Endothelial cell of umbilical vein (primary cell): ENCODE data around the gene INPP5F. TPM values are rescaled to one million over a fixed set of nuclear protein-coding genes. Genes with fewer than 3 reads are reported as not detected.

Experiments
- BruUV-seq: library from RNA; stranded (reverse); fragments of 400-500 nt; replicated peaks from 2 replicates; lab custom pipeline; 2021; lab: Mats Ljungman, UMichigan
- CTCF ChIA-PET: fragments of 300-600, 350-600 bp; sonication (Branson Sonifier 250); formaldehyde crosslinking; loops from one replicate; lab custom pipeline; 2021; ENCODE audit warnings: antibody characterized with exemption, inconsistent platforms; lab: Charles Lee
- POLR2A ChIA-PET: fragments of 300-600, 350-600 bp; sonication (Branson Sonifier 250); formaldehyde crosslinking; loops from one replicate; lab custom pipeline; 2021; ENCODE audit warnings: antibody characterized with exemption, inconsistent platforms; lab: Charles Lee
- DNase-seq: peaks from one replicate; pipeline ENCODE4 v3.0.0-alpha.2; 2011; ENCODE audit warnings: low read depth, low spot score
- FAIRE-seq: peaks from 2 replicates; lab custom pipeline; 2011; peaks lifted over from hg19 to GRCh38; lab: Jason Lieb, UNC
- H2AFZ ChIP-seq: 2 replicates; pipeline ENCODE4 v1.6.0; 2012; ENCODE audit warnings: low read depth, low read length, control low read depth, inconsistent platforms
- H3K27ac ChIP-seq: 2 replicates; pipeline ENCODE4 v1.5.1; 2011; ENCODE audit warnings: low read depth, mild to moderate bottlenecking, control low read depth, low read length, moderate library complexity; ENCODE audit not compliant: insufficient read depth
- H3K27me3 ChIP-seq, 2 experiments: 2 replicates each; pipeline versions ENCODE4 v1.6.0 to v1.6.1; 2011; ENCODE audit warnings: low read length in 2 of 2, mixed read lengths in 1 of 2; ENCODE audit not compliant: control insufficient read depth in 2 of 2, insufficient read depth in 2 of 2
- H3K36me3 ChIP-seq, 2 experiments: 2 replicates in 1 of 2; 3 replicates in 1 of 2; pipeline ENCODE4 v1.5.1; 2011; ENCODE audit warnings: low read length in 2 of 2, mild to moderate bottlenecking in 1 of 2, moderate library complexity in 1 of 2; ENCODE audit not compliant: control insufficient read depth in 2 of 2, insufficient read depth in 2 of 2; ENCODE audit errors: extremely low read depth in 1 of 2
- H3K4me1 ChIP-seq: 3 replicates; pipeline ENCODE4 v1.5.1; 2011; ENCODE audit warnings: mild to moderate bottlenecking, low read length; ENCODE audit not compliant: control insufficient read depth, insufficient read depth; ENCODE audit errors: extremely low read depth
- H3K4me2 ChIP-seq: 2 replicates; pipeline ENCODE4 v1.6.1; 2011; ENCODE audit warnings: low read length, control low read depth, mixed read lengths; ENCODE audit not compliant: insufficient read depth
- H3K4me3 ChIP-seq, 3 experiments: fragments of 200-600 bp in 1 of 3; sonication (generic), shearing (Covaris generic) in 1 of 3; replicated peaks in 1 of 3; 2 replicates each; pipeline ENCODE4 v1.5.1; 2011 to 2016; ENCODE audit warnings: control low read depth in 3 of 3, low read length in 3 of 3, mild to moderate bottlenecking in 2 of 3, inconsistent platforms in 1 of 3, low read depth in 1 of 3, moderate library complexity in 1 of 3; ENCODE audit not compliant: insufficient read depth in 1 of 3
- H3K79me2 ChIP-seq: 2 replicates; pipeline ENCODE4 v1.6.0; 2012; ENCODE audit warnings: low read length, inconsistent platforms; ENCODE audit not compliant: control insufficient read depth, insufficient read depth
- H3K9ac ChIP-seq: replicated peaks from 2 replicates; pipeline ENCODE3; 2011; ENCODE audit warnings: low read length, control low read depth; ENCODE audit not compliant: insufficient read depth; ENCODE audit errors: extremely low read depth
- H3K9me1 ChIP-seq: replicated peaks from 3 replicates; pipeline ENCODE4 v1.6.0; 2011; ENCODE audit warnings: mild to moderate bottlenecking, low read length; ENCODE audit not compliant: control insufficient read depth, insufficient read depth; ENCODE audit errors: extremely low read depth
- H3K9me3 ChIP-seq: replicated peaks from 2 replicates; pipeline ENCODE4 v1.5.1; 2012; ENCODE audit warnings: low read length, inconsistent platforms; ENCODE audit not compliant: control insufficient read depth, insufficient read depth
- H4K20me1 ChIP-seq: replicated peaks from 2 replicates; pipeline ENCODE3; 2011; ENCODE audit warnings: mild to moderate bottlenecking, low read length; ENCODE audit not compliant: control insufficient read depth, insufficient read depth; ENCODE audit errors: extremely low read depth
- CTCF ChIP-seq, 2 donors: IDR thresholded peaks; 1 replicate in 1 of 2; 2 replicates in 1 of 2; pipeline ENCODE4 v1.5.1; 2011; ENCODE audit warnings: low read length in 2 of 2, mild to moderate bottlenecking in 2 of 2, moderate library complexity in 2 of 2, control low read depth in 1 of 2, inconsistent platforms in 1 of 2, low read depth in 1 of 2; ENCODE audit not compliant: insufficient read depth in 1 of 2; ENCODE audit errors: extremely low read depth in 1 of 2
- EZH2 ChIP-seq: IDR thresholded peaks from 2 replicates; pipeline ENCODE4 v1.6.1; 2012; ENCODE audit warnings: borderline replicate concordance, low read depth, mild to moderate bottlenecking, moderate library complexity, low read length, inconsistent platforms; ENCODE audit not compliant: severe bottlenecking
- FOS ChIP-seq: IDR thresholded peaks from 2 replicates; pipeline ENCODE4 v1.6.1; 2011; ENCODE audit warnings: mild to moderate bottlenecking, low read length, moderate library complexity, borderline replicate concordance; ENCODE audit not compliant: insufficient read depth
- GATA2 ChIP-seq: IDR thresholded peaks from 2 replicates; pipeline ENCODE4 v1.7.0; 2011; ENCODE audit warnings: low read depth, mild to moderate bottlenecking, moderate library complexity, mixed read lengths, low read length; ENCODE audit not compliant: insufficient read length, insufficient read depth
- JUN ChIP-seq: IDR thresholded peaks from 2 replicates; pipeline ENCODE4 v1.6.1; 2011; ENCODE audit warnings: borderline replicate concordance, low read depth; ENCODE audit not compliant: insufficient read length, insufficient read depth
- MAX ChIP-seq: IDR thresholded peaks from 2 replicates; pipeline ENCODE4 v1.6.1; 2011; ENCODE audit not compliant: insufficient read depth, insufficient read length
- MYC ChIP-seq: IDR thresholded peaks from one replicate; pipeline ENCODE4 v1.6.1; 2011; ENCODE audit warnings: mild to moderate bottlenecking, low read depth, low read length
- POLR2A ChIP-seq: IDR thresholded peaks from 2 replicates; pipeline ENCODE4 v1.6.1; 2012; ENCODE audit warnings: low read depth, mild to moderate bottlenecking, control low read depth, low read length
- POLR2AphosphoS5 ChIP-seq: IDR thresholded peaks from 2 replicates; pipeline ENCODE4 v1.6.1; 2012; ENCODE audit warnings: low read depth, mild to moderate bottlenecking, control low read depth, low read length, moderate library complexity; ENCODE audit not compliant: insufficient read depth
- dilution Hi-C: fragments of 300-500 bp; cut with MboI; formaldehyde crosslinking; loops from one replicate; pipeline ENCODE4 v1.15.0; 2019; ENCODE audit warnings: low sequenced_read_pairs; ENCODE audit not compliant: extremely low pct_ligation_motif_present
- intact Hi-C: fragments of 100-400 bp; cut with micrococcal nuclease; formaldehyde crosslinking; loops from one replicate; pipeline ENCODE4 v1.10.0; 2022
- polyA plus RNA-seq, 4 experiments: library from polyadenylated mRNA; depleted of rRNA in 3 of 4; stranded (reverse) in 3 of 4; unstranded in 1 of 4; fragments of >200 nt; gene quantifications; 2 replicates each; pipeline versions ENCODE4 v1.2.1 to v1.2.3, GENCODE V29; 2011 to 2012; ENCODE audit warnings: missing spikeins in 1 of 4
- total RNA-seq: library from RNA; stranded (reverse); gene quantifications from 2 replicates; pipeline ENCODE4 v1.2.3, GENCODE V29; 2021

Gene INPP5F
- total and polyA plus RNA-seq, 2 donors (not counting 3 experiments of a cell fraction or from before 2014, with no cell fraction given), result 6.1 to 20.3 TPM

GRCh38 chr10:119865699-119866240 is 139.9 kb downstream of the INPP5F start:
- intact Hi-C loops, result no loop called here
- no peak overlapping the region for H3K9ac ChIP-seq
- no peak overlapping the region for H3K4me3 ChIP-seq
- H3K4me1 ChIP-seq, result peaks cover 3% of the 10 kb centered on the region
- CTCF ChIA-PET, result no interaction called here
- POLR2A ChIA-PET, result no interaction called here
- no peak for FAIRE-seq
- no peak overlapping the region for H3K4me2 ChIP-seq
- H3K36me3 ChIP-seq, result no peaks in the 10 kb centered on the region
- no peak overlapping the region for H2AFZ ChIP-seq
- BruUV-seq, result no TSS peak
- dilution Hi-C loops, result no loop called here
- peaks cover 98% of the 10 kb centered on the region for H3K79me2 ChIP-seq
- no peak for DNase-seq
- H3K27ac ChIP-seq, result no peak overlapping the region
- H3K9me3 ChIP-seq, result no peaks in the 10 kb centered on the region
- no peaks in the 10 kb centered on the region for H3K27me3 ChIP-seq
- no peaks in the 10 kb centered on the region for H3K9me1 ChIP-seq
- TF ChIP-seq JUN (no peak), MYC (no peak), POLR2AphosphoS5 (no peak), POLR2A (no peak), MAX (no peak), CTCF (IDR thresholded peaks at IDR 0.05; ENCODE audit: extremely low read depth in 1 of 2, insufficient read depth in 1 of 2, low read depth in 1 of 2, low read length in 2 of 2) (no peak), EZH2 (no peak), FOS (no peak), GATA2 (no peak)
- H4K20me1 ChIP-seq, result peaks cover 2% of the 10 kb centered on the region
